Ureter (tissue), 1 donor: Measurements from ENCODE around the gene SRPK3. TPM values are rescaled to one million over a fixed set of nuclear protein-coding genes. Genes with fewer than 3 reads are reported as not detected.

Experiments used
- DNase-seq: peaks from one replicate; pipeline ENCODE4 v3.0.0-alpha.2; 2020; ENCODE audit warnings: low spot score
- total RNA-seq: library from RNA; stranded (reverse); gene quantifications from one replicate; pipeline ENCODE4 v1.2.4, GENCODE V29; 2023
- donor health status: DM: yes; HTN: yes; CAD: no.

The SRPK3 gene
- total RNA-seq, 1 donor from 2014 or later: 2.7 TPM

DNA sequence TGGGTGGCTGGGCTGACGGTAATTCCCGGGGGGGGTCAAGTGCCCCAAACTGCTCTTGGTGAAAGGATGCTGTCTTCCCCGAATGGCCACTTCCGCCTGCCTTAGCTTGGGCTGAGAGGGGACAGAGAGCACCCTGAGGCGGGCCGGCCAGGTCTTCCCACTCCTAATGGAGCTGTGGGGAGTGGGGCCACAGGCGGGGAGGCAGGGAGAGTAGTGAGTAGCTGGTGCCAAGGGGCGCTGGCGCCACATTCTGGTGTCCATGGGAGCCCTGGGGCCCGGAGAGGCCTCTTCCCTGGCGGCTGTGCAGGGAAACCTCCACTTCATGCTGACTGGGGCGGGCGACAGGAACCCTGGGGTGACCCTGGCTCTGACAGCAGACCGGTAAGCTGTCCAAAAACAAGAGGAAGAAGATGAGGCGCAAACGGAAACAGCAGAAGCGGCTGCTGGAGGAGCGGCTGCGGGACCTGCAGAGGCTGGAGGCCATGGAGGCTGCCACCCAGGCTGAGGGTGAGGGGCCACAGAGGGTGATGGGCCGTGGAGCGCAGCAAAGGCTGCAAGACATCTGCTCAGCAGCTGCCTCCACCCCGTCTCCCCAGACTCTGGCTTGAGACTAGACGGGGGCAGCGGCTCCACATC lies 2.7 kb downstream of the SRPK3 start:
- no peak for DNase-seq

DNA sequence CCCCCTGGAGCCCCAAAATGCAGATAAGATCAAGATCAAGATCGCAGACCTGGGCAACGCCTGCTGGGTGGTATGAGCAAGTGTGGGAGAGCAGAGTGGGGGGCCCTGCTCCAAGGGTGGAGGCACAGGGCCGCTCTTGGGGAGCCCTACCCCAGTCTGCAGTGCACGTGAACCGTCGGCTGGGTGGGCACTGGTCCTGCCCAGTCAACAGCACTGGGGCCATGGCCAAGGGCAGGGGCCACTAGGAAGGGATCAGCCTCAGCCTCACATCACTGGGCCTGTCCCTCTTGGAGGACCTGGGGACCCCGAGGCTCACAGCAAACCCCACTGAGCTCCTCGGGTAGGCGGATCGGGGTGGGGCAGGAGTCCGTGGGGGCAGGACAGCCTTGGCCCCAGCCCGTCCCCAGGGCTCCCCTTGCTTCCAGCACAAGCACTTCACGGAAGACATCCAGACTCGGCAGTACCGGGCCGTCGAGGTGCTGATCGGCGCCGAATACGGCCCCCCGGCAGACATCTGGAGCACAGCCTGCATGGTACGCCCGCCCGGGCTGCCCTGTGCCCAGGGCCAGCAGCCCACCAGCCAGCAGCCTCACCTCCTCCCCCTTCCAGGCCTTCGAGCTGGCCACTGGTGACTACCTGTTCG lies 3.6 kb downstream of the SRPK3 start:
- no peak for DNase-seq

DNA sequence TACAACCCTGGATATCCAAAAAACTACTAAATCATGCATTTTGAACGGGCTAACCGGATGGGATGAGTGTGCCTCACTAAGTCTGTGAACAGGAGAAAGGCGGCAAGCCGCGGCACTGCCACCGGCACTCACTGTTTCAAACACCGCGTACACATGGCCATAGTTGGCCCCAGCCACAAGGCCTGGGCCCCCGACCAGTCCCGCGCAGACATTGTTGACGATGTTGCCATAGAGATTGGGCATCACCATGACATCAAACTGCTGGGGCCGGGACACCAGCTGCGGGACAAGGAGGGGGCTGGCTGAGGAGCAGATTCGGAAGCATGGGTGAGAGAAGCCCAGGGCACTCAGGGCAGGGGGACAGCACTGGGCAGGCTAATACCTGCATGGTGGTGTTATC lies 5.8 kb downstream of the SRPK3 start:
- no peak for DNase-seq

DNA sequence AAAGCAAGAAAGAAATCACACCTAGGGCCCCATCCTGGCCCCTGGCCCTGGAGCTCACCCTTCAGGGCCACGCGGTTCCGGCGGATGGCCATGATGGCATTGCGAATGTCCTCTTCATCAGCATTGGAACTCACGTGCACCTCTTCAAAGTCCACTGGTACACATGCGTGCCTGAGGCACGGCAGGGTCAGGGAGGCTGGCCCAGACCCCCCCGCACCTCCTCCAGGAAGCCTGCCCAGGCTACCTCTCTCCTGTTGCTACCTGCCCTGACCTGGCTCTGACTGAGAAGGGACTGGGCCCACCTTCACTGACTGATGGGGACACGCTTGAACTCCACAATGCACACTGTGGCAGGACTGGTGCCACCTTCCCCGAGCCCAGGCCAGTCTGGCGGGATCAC lies 8.8 kb downstream of the SRPK3 start:
- no peak for DNase-seq

DNA sequence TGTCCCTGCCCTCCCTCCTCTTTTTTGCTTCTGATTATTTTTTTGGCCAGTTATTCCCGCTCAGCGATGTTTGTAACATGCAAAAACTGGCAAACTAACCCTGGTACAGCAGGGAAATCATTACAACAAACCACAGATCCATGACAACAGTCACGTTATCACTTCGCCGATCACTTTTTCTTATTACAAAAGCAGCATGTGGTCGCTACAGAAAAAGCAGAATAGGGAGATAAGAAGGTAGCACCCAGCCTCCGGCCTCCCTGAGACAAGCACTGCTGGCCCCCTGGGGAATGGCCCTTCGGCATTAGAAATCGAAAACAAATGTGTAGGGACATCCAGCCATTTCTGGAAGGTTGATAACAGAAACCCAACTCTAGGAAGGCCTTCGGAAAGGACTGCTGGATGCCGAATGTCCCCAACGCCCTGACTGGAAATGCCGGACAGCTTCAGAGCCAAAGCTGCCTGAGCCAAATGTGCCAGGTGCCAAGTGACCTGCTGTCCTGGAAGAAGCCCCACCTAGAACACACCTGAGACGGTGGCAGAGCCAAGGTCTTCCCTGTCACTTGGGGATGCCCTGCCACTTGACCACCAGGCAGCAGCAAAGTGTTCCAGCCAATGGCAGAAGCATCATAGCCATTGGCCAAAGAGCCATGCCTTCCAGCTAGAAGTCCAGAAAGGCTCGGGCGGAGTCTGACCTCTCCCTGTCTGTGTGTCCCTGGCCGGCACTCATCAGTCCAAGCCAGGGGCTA lies 10.4 kb downstream of the SRPK3 start:
- no peak for DNase-seq

DNA sequence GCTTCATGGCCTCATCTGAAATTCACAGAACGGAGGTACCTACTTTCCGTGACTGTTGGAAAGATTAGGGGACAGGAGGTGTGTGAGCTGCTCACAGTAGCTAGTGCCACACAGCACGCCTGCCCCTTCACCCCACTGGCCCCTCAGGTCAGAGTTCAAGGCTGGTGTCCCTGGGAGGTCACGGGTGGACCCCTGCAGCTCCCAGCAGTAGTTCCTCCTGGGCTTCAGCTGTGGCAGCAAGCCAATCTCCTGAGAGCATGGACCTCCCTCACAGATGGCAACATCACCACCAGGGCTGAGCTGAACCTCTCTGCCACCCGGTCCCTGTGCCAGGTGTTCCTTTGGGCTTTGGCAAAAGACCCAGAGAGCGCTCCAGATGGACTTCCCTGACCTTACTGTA lies 11.5 kb downstream of the SRPK3 start:
- no peak for DNase-seq

DNA sequence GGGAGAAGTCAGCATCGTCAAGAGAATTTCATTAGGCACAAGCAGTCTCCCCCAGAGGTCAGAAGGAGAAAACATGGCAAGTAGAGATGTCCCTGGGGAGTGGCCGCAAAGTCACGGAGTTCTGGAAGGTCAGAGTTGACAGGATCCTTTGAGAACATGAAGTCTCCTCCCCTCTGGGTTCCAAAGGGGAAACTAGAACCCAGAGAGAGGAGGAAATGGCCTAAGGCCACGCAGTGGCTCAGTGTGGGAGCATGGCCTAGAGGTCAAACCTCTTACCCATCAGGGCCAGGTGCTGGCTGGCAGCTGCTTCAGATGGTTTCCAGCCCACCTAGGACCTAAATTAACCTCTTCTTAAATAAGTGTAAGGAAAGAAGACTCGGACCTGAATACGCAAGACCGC lies 12.4 kb downstream of the SRPK3 start:
- no peak for DNase-seq

DNA sequence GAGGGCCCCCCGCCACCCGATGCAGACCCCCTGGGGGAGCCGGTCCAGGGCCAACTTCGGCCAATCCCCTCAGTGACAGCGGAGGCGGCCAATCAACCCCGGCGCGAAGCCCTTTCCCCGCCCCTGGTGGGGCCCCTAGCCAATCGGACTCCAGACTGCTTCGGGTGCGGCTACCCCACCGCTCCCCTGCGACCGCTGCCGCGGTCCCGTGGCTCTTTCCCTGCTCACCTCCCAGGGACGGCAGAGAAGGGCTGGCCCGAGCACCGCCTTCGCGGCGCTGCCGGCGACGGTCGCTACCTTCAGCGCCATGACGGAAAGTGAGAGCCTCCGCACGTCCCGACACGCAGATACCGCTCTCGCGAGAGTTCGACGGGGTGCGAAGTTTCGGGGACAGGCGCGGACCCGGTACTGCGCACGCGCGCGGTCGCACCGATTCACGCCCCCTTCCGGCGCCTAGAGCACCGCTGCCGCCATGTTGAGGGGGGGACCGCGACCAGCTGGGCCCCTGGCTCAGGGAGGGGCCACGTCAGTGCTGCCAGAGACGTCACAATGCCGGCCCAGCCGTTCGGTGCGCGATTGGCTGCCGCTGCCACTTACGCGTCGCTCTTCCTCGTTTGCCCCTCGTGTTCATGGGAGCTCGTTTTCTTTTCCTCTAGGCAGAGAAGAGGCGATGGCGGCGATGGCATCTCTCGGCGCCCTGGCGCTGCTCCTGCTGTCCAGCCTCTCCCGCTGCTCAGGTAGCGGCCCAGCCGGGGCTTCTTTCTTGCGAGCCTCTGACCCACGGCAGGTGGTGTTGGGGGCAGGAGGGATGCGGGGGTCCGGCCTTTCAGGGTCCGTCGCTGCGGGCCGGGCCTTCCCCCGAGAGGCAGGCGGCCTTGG lies 13.4 kb downstream of the SRPK3 start, which contains the start of the genes IDH3G and SSR4:
Gene IDH3G, minus strand, starts transcription at position 358 of the 879 bp plus-strand sequence. Its CDS starts 49 bp downstream, at position 309.
Gene SSR4, plus strand, starts transcription at position 651 of the 879 bp plus-strand sequence. Its CDS starts 20 bp downstream, at position 671.
- peak; percentile 95 for DNase-seq

DNA sequence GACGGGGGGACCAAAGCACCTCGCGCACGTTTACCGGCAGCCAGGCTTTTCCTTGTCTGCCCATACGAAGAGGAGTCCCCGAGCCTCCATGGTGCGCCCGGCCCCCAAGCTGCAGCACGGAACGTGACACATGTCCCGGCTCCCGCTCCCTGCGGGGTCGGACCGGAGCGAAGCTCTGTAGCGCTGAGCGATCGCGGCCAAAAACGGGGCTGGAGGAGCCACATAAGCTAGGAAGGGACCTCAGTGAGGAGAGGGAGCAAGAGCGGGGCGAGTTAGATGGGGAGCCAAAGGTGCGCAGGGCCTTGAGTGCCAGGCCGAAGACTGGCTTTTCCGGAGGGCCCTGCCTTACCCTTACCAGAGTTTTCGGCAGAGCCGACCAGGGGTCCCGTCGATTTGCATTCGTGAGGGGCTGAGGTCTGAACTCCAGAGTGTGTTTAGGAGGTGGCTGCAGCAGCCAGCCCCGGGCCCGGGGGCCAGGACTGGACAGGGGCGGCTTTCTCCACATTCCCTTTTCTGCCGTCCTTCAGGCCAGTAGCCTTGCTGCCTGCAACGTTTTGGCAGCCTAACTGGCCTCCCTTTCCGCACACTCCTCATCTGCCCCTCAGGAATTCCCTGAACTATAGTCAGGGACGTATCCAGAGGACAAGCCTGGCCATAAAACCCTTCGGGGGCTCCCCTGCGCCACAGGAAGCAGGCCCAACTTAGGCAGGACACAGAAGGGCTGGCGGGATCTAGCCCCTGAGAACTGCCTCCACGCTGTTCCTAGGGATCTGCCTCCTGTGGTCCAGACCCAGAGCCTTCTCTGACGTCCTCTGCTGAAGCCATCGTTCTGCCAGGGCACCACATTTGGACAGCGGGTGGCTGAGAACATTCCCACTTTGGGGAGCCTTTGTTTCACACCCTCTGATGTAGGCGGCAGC lies 14.3 kb downstream of the SRPK3 start:
- no peak for DNase-seq

DNA sequence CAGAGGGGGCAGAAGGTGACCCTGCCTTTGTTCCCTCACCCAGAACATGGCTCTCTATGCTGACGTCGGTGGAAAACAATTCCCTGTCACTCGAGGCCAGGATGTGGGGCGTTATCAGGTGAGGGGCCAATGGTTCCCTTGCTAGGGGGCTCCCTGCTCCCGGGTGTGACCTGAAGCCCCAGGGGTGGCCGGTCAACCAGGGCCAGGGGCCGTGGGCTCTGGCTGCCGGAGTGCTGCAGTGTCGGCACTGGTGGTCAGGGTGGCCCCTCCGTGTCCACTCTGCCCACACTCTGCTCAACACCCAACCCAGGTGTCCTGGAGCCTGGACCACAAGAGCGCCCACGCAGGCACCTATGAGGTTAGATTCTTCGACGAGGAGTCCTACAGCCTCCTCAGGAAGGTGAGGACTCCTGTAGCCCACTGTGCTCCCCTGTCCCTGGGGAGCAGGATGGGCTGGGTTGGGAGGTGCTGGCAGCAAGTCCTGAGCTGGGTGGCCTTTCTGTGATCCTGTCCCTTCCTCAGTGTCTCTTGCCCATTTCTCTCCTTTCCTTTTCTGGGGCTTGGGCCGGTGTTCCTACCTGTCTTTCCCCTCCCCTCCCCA lies 16.7 kb downstream of the SRPK3 start:
- no peak for DNase-seq

DNA sequence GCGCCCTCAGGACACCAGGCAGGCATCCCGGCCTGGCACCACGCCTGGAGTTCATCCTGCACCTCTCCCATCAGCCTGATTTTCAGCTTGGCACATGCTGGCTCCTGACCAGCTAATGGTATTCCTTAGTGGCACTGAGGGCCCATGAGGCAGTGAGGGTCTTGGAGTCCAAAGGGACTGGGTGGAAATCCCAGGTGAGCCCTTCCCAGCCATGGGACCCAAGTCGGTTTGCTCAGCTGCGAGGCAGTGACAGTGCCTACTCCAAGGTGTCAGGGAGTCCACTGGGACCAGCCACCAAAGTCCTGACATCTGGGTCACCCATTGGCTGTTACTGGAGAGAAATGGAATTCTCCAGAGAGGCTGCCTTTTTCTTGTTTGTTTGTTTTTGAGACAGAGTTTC lies 18.5 kb downstream of the SRPK3 start:
- DNase-seq: no peak

DNA sequence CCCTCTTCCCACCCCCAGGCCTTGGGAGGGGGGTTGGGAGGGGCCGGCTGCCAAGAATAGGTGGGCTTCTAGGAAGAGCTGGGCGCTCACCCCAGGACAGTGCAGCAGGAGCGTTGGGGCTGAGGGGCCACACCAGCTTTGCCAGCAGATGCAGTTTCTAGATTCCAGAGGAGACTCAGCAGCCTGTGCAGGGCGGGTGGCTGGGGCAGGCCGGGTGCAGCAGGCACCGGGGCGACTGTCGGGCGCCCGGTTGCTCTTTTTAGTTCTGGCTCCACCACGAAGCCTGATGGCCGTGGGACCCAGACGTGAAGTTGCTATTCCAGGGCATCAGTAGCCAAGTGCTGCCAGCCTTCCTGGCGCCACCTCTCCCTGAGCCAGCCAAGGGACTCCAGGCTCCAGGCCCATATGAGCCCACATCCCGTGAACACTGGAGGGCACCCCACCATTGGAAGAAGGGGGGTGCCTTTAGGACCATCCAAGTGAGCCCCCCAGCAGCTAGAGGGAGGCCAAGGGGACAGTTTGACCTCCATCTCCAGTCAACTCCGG lies 19.4 kb downstream of the SRPK3 start:
- no peak for DNase-seq

DNA sequence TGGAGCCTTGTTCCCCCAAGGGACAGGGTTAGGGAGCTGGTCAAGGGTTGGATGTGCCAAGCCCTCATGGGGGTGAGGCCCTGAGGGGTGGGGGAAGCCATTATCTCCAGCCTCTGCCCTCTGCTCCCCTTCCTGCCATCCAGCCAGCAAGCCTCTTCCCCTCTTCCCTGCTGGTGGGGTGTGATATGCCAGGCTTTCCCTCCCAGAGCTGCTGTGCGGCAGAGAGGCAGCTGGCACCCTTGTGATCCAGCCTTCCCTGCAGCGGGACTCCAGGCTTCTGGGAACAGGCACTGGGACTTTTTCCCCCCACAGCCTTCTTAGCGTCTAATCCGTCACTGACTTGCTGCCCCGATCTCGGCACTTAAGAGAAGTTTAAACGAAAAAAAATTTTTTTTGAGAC lies 19.9 kb downstream of the SRPK3 start:
- no peak for DNase-seq

DNA sequence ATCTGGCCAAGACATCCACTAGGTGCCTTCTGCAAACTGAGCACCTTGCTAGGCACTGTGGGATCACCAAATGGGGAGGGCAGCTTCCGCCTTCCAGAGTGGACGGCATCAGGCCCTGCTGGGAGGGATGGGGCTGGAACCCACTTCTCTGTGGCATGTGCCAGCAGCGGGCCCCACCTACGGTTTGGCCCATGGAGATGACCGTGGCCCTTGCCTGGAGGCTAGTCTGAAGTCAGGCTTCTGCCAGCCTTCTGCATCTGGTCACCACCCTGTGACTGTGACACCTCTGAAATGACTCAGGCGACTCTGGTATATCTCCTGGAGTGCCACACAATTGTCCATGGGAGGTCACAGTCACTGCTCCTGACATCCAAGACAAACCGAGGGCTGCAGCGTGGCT lies 20.8 kb downstream of the SRPK3 start:
- no peak for DNase-seq

DNA sequence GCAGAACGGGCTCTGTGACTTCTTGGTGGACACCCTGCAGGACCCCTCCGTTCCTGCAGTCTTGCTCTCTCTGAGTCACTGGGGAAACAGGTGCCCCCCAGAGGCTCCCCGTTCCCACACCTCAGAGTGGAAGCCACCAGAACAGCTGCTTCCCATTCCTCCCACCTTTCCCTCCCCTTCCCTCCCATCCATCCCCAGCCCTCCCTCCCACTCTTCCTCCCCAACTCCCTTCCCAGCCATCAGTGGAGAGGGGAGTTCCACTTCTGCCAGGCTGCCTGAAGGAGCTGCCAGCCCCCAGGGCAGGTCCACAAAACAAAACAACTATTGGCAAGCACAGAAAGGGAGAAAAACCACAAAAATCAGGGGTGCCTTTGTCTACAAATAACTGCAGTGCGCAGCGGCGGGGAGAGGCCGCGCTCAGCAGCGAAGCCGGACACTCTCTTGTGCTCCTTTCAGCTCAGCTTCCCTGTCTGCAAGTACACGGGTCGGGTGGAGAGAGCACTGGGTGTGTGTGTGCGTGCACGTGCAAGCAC lies 21.7 kb downstream of the SRPK3 start:
- no peak for DNase-seq

DNA sequence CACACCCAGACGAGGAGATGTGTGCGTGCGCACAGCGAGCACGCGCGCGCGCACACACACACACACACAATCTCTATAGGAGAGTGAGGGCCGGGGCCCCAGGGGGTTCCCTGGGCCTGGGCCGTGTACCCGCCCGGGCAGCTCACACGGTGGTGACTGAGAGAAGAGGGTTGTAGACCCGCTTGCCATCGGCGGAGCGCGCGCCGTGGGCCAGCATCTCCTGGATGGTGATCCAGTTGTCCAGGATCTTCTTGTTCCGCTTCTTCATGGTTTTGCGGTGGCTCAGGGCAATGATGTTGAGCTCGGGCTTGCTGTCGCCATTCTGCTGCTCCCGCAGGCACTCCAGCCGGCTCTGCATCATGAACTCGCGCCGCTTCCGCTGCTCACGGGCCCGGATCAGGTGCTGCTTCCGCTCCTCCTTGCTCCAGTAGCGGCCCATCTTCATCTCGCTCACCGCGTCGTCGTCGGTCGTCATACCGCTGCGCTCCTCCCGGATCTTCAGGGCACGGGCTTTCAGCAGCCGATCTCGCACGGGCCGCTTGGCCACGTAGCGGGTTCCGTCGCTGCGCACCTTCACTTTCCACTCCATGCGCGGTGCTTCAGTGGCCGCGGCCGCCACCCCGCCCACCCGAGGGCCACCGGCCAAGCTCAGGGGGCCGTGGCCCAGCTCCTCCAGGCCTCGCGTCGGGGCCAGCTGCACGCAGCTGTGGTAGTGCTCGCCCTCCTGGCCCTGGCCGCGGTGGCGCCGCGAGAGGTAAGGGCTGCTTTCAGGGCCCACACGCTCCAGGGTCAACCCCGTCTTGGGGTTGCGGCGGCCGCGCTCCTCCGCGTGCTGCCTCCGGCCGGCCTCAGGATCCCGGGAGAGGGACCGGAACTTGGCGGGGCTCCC lies 22.6 kb downstream of the SRPK3 start:
- no peak for DNase-seq

DNA sequence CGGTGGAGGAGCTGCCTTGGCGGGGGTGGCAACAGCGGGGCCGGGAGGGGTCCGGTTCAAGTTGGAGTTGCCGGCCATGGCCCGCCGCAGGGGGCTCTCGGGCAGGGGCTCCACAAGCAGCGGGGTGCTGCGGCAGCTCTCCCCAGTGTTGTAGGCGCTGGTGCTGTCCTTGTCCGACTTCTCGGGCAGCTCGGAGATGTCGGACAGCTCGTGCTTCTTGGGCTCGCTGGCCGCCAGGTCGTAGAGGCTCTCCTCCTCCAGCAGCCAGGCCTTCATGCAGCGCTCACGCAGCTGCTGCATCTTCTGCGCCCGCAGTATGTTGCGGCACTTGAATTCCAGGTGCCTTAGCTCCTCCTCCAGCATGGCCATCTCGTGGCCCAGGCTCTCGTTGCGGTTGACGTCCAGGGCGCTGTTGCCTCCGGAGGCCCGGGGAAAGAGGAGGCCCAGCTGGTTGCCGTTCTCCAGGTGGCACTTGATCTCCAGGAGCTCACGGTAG lies 23.3 kb downstream of the SRPK3 start:
- no peak for DNase-seq

DNA sequence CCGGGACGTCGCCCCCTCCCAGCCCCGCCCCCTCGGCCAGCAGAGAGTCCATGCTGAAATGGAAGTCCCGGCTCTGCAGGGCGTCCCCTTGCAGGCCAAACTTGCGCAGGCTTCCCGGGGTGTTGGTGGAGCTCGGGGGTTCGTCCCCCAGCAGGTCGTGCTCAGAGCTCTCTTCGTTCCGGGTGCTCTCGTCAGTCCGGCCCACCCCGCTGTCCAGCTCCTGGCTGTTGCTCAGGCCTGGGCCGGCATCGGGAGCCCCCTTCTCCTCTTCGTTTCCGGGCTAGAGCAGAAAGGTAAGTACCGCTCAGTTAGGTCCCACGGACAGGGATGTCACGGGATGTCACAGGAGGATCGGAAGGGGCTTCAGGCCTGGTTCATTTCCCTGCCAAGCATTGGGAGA lies 23.8 kb downstream of the SRPK3 start:
- no peak for DNase-seq

DNA sequence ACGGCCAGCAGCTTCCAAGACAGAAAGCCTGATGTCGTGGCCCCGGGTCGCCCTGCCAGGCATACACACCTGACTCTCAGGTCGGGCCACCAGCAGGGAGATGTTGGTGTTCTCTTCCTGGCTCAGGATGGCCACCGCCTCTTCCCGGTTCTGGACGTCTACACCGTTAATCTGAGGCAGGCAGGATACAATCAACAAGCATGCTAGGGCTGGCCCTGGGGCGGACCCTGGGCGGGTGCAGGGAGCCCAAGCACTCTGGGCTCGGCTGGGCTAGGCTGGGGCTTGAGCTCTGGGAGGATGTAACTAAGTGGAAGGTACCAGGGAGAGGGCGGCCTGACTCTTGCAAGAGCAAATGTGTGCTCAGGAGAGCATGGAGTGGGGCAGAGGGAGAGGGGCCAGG lies 24.6 kb downstream of the SRPK3 start:
- DNase-seq: no peak
